ENCODE results near the gene MACROH2A2.
A peak's percentile ranks its signal among the peaks of the same experiment; 100 is the strongest.
"Not testable (repeated sequence)": the region's sequence is repeated elsewhere in the genome, so short reads cannot be mapped to it uniquely, and the experiment has no call there.

MACROH2A2 gene

DNA sequence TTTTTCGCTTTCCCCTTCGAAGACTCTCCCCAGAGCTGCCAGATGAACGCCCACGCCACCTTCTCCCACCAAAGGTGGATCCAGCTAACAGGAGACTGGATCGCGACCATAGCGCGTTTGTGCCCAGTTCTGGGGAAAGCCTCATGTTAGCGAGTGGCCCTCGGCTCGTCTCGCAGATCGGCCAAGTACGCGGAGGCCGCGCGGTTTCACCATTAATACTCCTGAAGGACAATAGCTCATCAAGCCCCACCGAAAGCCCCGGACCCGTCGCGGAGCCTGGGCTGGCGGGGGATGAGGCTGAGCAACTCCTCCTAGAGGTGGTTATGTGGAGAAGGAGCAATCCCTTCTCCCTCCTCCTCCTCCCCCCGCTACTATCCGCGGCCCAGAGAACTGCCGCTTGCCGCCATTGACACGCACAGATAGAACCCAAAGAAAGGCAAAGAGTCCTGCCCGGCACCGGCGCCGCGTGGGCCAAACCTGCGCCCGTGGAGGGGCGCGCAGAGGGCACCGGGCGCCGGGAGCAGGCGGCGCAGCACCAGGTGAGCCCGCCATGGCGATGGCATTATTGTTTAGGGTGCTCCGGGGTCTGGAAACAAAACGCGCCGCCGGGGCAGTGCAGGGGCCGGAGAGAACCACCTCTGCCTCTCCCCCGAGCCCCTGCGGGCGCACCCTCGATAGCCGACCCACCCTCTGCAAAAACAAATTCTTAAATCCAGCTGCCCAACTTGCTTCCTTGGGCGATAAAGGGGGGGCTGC, at the start of gene MACROH2A2:
MACROH2A2 (plus strand) TSS at position 385 of the 756 bp plus-strand sequence. CDS start 22,813 bp downstream, outside the sequence.
- DNase-seq (ENCODE audit: low spot score) = peak; percentile 89

DNA sequence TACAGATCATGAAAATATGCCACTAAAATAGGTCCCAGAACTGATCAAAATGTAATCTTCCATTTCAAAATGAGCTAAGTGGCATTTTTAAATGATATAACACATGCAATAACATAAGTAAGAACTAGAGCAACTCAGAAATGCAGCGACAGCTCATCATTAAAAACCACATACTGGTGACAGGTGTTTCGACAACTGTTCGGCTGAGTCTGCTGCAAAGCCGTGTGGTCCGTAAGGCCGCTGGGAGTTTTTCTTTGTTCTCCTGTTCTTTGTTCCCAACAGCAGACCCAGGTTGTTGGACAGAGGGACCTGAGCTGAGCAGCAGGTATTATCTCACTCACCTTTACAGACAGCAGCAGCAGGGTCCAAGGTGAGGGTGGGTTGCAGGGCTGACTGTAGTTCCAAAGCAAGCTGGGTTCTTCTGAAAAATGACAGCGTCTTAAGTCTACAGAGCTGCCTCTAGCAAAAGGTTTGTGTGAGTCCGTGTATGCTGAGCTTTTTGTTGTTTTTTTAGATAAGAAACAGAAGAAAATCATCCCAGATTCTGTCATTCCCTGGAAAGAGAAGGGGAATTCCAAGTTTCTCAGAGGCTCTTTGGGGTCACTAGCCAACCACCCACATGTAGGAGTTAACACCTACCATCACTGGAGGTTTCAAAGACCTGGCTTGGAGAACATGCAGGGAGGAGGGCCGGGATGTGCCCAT, 45.4 kb upstream of the MACROH2A2 start:
- no peak for DNase-seq (ENCODE audit: low spot score)

DNA sequence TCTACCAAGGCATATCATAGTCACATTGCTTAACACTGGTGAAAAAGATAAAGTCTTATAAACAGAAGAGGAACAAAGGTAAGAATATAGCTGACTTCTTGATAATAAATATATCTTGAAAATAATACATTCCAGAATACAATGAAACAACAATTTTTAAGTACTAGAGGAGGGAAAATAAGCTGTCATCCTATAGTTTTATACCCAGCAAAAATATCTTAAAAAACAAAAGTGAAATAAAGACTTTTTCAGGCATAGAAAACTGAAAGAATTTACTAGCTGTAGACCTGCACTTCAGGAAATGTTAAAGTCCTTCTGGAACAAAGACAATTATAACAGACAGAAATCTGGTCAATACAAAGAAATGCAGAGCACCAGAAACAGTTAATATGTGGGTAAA, 21.4 kb upstream of the MACROH2A2 start:
- DNase-seq (ENCODE audit: low spot score) = no peak

GRCh38 chr10:70032667-70033289, 19.9 kb upstream of the MACROH2A2 start:
- DNase-seq (ENCODE audit: low spot score) = no peak

- peak; percentile 72 for DNase-seq (ENCODE audit: low spot score)
These were observed 18.4 kb upstream of the MACROH2A2 start for GRCh38 chr10:70034232-70034631.

GRCh38 chr10:70035531-70035930, 17.1 kb upstream of the MACROH2A2 start:
- peak; percentile 55 for DNase-seq (ENCODE audit: low spot score)

- no peak for DNase-seq (ENCODE audit: low spot score)
These were observed 13.7 kb upstream of the MACROH2A2 start for GRCh38 chr10:70038923-70039322.

DNA sequence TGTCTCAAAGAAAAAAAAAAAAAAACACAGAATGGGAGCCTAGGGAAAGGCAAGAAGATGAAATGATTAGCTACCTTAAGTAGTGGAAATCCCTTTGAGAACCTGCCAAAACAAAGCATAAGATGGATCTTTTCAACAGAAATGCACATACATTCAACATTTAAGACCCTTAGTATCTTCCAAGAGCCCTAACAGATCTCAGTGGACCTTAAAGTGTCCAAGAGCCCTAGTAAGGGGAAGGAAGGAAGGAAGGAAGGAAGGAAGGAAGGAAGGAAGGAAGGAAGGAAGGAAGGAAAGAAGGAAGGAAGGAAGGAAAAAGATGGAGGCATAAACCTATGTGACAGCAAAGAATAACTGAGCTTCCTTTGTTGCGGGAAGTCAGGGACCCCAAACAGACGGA, 11.6 kb upstream of the MACROH2A2 start:
- DNase-seq (ENCODE audit: low spot score) = no peak

DNA sequence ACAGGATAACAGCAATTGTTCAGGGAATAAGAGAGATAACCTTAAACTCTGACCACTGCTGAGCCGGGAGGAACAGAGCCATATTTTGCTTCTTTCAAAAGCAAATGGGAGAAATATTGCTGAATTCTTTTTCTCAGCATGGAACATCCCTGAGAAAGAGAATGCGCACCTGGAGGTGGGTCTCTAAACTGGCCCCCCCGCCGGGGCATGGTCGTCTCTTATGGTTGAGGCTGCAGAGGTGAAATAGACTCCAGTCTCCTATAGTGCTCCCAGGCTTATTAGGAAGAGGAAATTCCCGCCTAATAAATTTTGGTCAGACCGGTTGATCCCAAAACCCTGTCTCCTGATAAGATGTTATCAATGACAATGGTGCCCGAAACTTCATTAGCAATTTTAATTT, 10.9 kb upstream of the MACROH2A2 start:
- not testable (repeated sequence) for DNase-seq (ENCODE audit: low spot score)

GRCh38 chr10:70047066-70047465, 5.6 kb upstream of the MACROH2A2 start:
- not testable (repeated sequence) for DNase-seq (ENCODE audit: low spot score)

GRCh38 chr10:70048030-70048723, 4.5 kb upstream of the MACROH2A2 start:
- DNase-seq (ENCODE audit: low spot score) = no peak

DNA sequence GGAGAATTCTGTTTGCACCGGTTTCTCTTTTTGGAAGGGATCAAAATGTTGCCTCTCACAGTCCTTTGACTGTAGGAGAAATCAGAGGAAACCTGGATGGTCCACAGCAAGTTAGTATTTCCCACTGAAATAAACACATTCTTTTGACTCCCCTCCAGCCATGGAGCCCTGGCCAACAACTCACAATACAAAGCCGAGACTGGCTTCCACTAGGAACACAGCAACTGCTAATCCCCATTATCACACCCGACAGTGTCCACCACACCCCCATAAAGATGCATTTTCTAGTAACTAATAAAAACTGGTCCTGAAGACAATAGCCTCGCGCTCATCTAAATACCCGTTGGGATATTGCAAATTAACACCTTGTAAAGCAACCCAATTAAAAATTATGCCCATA, 798 bp upstream of the MACROH2A2 start:
- DNase-seq (ENCODE audit: low spot score) = peak; percentile 53

- DNase-seq (ENCODE audit: low spot score) = peak; percentile 10
These were observed 683 bp downstream of the MACROH2A2 start for GRCh38 chr10:70053218-70053840.

GRCh38 chr10:70053841-70054288, 1.2 kb downstream of the MACROH2A2 start:
- peak; percentile 21 for DNase-seq (ENCODE audit: low spot score)

DNA sequence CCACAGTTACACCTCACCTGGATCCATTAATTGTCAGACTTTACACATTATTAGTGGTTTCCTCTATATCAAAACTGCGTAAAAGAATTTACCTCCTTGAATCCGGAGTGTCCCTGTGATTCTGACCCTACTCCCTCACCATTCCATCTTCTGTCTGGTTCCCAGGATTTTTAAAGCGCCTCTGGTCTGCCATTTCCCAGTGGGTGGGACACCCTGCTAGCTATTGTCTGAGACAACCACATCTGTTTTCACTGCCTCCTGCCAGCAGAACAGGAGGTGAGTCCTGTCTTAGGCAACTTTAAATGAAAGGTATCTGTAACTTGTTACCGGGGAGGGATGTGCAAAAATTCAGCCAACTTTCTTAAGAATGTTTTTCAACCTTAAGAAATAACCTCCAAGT, 2.3 kb downstream of the MACROH2A2 start:
- DNase-seq (ENCODE audit: low spot score) = no peak

GRCh38 chr10:70055550-70055949, 2.9 kb downstream of the MACROH2A2 start:
- no peak for DNase-seq (ENCODE audit: low spot score)

- DNase-seq (ENCODE audit: low spot score) = no peak
These were observed 4.7 kb downstream of the MACROH2A2 start for GRCh38 chr10:70057306-70057705.

- DNase-seq (ENCODE audit: low spot score) = peak; percentile 12
These were observed 7.7 kb downstream of the MACROH2A2 start for GRCh38 chr10:70060389-70060788.

GRCh38 chr10:70063418-70064098, 10.9 kb downstream of the MACROH2A2 start:
- no peak for DNase-seq (ENCODE audit: low spot score)

DNA sequence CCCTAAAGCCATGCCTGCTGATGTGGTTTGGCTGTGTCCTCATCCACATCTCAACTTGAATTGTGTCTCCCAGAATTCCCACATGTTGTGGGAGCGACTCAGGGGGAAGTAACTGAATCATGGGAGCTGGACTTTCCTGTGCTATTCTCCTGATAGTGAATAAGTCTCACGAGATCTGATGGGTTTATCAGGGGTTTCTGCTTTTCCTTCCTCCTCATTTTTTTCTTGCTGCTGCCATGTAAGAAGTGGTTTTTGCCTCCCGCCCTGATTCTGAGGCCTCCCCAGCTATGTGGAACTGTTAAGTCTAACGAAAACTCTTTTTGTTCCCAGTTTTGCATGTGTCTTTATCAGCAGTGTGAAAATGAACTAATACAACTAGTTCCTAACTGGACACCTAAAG, 11.8 kb downstream of the MACROH2A2 start:
- DNase-seq (ENCODE audit: low spot score) = no peak

DNA sequence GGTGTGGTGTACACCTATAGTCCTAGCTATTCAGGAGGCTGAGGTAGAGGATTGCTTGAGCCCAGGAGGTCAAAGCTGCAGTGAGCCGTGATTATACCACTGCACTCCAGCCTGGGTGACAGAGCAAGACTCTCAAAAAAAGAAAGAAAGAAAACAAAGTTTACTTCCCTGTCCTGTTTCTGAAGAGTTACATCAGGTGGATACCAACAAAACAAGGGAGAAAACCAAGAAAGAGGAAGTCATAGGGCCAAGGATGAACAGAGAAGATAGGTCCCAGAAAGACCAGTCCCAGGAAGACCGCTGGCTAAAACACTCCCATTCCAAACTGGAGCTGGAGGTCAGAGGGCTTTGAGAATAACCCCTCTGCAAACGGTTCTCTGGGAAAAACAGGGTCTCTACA, 13.5 kb downstream of the MACROH2A2 start:
- no peak for DNase-seq (ENCODE audit: low spot score)

All from cerebellar cortex (tissue), 1 donor.